Left forelimb (tissue), 1 donor: ENCODE measurements around the gene JMJD1C.

Experiments
- DNase-seq: peaks from one replicate; pipeline ENCODE4 v3.0.0-alpha.2; 2018; ENCODE audit warnings: low spot score

JMJD1C gene

DNA sequence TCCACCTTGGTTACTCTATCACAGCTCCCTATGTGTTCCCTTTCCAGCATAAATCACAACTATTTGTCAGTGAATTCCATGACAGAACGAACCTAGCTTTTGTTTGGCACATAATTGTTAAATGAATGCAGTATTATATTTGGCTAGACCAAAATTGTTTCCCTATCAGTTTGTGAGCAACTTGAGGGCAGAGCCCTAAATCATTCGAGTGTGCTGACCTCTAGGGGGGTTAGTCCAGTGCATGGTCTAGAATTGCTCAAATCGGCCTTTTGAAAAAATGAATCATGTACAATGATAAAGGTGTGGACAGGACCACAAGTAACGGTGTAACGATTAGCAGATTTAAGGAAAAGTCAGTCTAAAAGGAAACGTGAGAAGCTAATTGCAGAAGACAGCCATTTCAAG, 333.1 kb downstream of the JMJD1C start:
- DNase-seq = no peak

DNA sequence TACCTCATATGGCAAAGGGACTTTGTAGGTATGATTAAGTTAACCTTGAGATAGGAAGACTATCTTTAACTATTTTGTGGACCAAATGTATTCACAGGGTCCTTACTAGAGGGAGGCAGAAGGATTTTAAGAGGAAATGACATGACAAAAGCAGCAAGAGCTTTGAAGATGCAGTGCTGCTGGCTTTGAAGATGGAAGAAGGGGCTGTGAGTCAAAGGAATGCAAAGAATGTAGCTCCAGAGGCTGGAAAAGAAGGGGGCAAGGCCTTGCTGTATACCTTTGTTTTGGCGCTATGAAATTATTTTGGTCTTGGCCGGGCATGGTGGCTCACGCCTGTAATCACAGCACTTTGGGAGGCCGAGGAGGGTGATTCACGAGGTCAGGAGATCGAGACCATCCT, 335.9 kb downstream of the JMJD1C start:
- DNase-seq = no peak

DNA sequence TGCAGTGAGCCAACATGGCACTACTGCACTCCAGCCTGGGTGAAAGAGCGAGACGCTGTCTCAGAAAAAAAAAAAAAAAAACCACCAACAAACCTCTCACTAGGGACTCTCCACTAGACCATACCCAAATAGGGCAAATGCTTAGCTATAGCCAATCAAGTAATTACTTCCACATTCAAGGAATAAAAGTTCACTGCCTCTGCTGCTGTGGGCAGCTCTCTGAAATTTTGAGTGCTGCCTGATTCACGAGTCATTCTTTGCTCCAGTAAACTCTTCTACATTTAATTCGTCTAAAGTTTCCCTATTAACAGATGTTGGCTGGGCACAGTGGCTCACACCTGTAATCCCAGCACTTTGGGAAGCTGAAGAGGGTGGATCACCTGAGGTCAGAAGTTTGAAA, 337.3 kb downstream of the JMJD1C start:
- DNase-seq = no peak

DNA sequence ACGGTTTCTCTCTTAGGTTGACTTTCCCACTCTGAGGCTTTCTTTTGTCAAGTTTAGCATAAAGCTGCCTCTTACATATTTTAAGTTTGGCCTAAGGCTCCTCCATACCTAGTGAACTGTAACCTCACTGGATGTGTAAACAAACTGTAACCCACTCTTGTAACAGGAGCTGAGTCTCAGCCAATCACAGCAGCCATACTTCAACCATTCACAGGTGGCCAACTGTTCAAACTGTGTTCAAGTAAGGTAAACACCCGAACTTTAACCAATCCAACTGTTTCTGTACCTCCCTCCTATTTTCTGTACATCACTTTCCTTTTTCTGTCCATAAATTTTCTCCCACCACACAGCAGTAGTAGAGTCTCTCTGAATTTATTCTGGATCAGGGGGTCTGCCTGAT, 340.3 kb downstream of the JMJD1C start:
- DNase-seq = no peak

DNA sequence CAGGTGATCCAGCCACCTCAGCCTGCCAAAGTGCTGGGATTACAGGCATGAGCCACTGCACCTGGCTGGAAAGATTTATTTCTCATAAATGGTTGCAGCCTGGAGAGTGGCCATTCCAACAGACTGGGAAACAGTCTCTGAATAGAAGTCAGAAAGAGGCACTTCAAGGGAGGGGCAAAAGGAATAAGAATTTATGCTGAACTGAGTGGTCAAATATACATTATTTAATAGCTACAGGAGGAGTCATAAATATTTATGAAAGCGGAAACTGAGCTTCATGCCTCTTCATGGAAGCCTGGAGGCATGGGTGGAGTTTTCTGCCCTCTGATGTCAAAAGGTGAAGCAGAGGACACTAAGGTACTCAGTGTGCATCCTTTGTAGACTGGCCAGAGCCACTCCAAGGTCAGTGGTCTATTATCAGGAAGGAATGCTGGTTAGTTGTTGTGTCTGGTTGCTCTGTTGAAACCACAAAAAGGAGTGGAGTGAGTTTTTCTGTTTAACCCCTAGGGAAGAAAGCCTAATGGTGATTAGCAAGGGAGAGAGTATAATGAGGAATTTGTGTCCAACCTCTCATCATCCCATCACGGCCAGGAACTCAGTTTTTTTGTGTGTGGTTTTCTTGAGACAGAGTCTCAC, 341.9 kb downstream of the JMJD1C start:
- no peak for DNase-seq

DNA sequence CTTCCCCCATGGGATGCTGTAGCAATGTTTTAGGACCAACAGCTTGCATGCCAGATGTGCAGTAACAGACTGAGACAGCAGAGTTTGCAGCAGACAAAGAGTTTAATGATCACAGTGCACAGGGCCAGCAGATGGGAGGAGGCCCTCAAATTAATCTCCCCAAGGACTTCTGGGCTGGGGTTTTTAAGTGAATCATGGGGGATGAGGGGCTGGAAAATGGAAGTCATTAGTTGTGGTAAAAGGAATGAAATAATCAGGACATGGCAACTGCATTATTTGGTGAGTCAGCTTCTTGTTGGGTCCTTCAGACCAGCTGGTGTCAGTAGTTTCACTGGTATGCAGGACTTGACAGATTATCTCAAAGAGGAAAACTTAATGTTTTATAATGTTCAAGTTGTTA, 345.2 kb downstream of the JMJD1C start:
- no peak for DNase-seq

DNA sequence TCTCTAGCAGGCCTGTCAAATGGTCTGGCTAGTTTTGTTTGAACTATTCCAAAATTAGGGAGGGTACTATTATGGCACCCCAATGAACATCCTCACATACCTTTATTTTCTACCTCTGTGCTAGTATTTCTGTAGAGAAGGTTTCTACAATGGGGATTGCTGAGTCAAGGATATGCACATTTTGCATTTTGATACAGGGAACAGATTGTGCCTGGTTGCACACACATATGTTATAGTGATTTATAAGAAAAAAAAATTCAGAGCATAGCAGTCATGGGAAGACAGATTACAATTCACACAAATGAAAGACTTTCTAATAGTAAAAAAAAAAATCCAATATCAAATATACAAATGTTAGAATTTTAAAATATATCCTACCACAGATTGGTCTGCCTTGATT, 346.7 kb downstream of the JMJD1C start:
- no peak for DNase-seq
